Measurements from ENCODE around the gene TMEM131.
A peak's percentile ranks its signal among the peaks of the same experiment; 100 is the strongest.
"Not testable (repeated sequence)": the region's sequence is repeated elsewhere in the genome, so short reads cannot be mapped to it uniquely, and the experiment has no call there.

The TMEM131 gene

GRCh38 chr2:98022067-98022466 is 26.3 kb upstream of the TMEM131 start:
- DNase-seq: not testable (repeated sequence)

- peak in 19 of 51 donors; percentile 3 to 40 (median 13) for DNase-seq
These were observed 25.4 kb upstream of the TMEM131 start for GRCh38 chr2:98020992-98021713.

GRCh38 chr2:98020516-98020915 is 24.8 kb upstream of the TMEM131 start:
- no peak for DNase-seq

GRCh38 chr2:98016908-98017670 is 21.3 kb upstream of the TMEM131 start:
- DNase-seq: no peak

- no peak for DNase-seq
These were observed 19.9 kb upstream of the TMEM131 start for GRCh38 chr2:98015671-98016070.

GRCh38 chr2:98014379-98014778 is 18.6 kb upstream of the TMEM131 start:
- DNase-seq: no peak

- DNase-seq: no peak
These were observed 17.8 kb upstream of the TMEM131 start for GRCh38 chr2:98013407-98014042.

- DNase-seq: no peak
These were observed 16.8 kb upstream of the TMEM131 start for GRCh38 chr2:98012561-98012991.

GRCh38 chr2:98009887-98010760 is 14.4 kb upstream of the TMEM131 start:
- no peak for DNase-seq

GRCh38 chr2:98008415-98008814 is 12.7 kb upstream of the TMEM131 start:
- no peak for DNase-seq

GRCh38 chr2:98006378-98006777 is 10.6 kb upstream of the TMEM131 start:
- no peak for DNase-seq

- DNase-seq: no peak
These were observed 8.9 kb upstream of the TMEM131 start for GRCh38 chr2:98004613-98005012.

GRCh38 chr2:98004047-98004446 is 8.3 kb upstream of the TMEM131 start:
- DNase-seq: no peak

- DNase-seq: no peak
These were observed 3.8 kb upstream of the TMEM131 start for GRCh38 chr2:97999536-97999935.

- no peak for DNase-seq
These were observed 2.8 kb upstream of the TMEM131 start for GRCh38 chr2:97998431-97999005.

- no peak for DNase-seq
These were observed 2.1 kb upstream of the TMEM131 start for GRCh38 chr2:97997784-97998392.

GRCh38 chr2:97996679-97997078 is 931 bp upstream of the TMEM131 start:
- no peak for DNase-seq

GRCh38 chr2:97995026-97995733 is 568 bp downstream of the TMEM131 start:
- peak in 27 of 51 donors; percentile 20 to 77 (median 51) for DNase-seq

GRCh38 chr2:97994476-97994875 is 1.3 kb downstream of the TMEM131 start:
- DNase-seq: no peak

- no peak for DNase-seq
These were observed 1.8 kb downstream of the TMEM131 start for GRCh38 chr2:97993926-97994325.
